GM19043 (cell line): ENCODE results near the gene ANKRA2.
"Not testable (repeated sequence)": the region's sequence is repeated elsewhere in the genome, so short reads cannot be mapped to it uniquely, and the experiment has no call there.

ENCODE experiments used
- ATAC-seq: cut with Tn5 transposase; IDR thresholded peaks from one replicate; pipeline ENCODE4 v1.9.1; 2021; ENCODE audit warnings: low read depth; ENCODE audit not compliant: unreplicated experiment

ANKRA2 gene

DNA sequence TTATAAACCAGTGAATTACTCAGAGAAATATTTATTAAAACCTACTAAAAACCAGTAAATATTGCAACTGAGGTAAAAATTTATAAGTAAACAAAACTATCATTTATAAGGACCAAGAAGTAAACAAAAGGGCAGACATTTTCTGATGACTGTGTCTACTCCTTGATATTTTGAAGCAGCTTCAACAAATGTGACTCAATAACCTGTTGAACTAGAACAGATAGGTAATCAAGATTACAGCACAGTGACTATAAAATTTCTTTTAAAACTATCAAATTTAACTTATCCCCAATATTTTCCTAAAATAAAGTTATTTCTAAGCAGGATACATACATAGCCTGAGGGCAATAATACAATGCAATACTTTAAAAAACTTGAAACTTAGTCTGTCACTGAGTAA is 12.8 kb downstream of the ANKRA2 start:
- ATAC-seq = no peak

DNA sequence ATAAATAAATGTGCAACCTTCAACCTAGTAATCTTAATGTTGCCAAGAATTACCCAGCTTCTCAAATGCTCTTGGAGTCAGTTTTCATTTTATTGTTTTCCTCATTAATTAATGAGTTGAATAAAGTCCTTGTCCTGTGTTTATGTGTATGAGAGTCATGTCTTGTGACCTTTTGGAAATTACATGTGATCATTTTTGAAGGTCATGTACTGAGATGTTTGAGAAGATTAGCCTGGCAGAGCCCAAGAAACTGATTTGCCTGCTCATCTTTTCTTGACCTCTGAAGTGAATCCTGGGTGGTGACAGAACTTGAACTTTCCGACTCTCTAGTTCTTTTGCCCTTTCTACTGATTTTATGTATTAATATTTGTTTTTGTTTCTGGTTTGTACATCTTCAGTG is 15.4 kb downstream of the ANKRA2 start:
- ATAC-seq = no peak

DNA sequence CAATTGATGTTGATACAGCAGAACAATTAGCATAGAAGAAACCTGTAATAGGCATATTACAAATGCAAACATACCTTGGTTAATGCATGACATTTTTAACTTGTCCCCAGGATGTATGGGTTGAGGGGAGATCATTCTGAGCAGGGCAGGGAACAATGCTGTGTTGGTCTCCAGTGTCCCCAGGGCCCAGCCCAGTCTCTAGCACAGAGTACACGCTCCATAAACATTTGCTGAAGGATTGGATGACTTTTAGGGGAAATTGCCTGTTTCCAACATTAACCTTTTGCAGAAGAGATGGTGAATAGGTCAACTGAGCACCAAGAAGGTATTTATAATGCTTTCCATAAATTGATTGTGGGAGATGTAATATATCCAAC is 20.0 kb downstream of the ANKRA2 start:
- ATAC-seq = no peak

DNA sequence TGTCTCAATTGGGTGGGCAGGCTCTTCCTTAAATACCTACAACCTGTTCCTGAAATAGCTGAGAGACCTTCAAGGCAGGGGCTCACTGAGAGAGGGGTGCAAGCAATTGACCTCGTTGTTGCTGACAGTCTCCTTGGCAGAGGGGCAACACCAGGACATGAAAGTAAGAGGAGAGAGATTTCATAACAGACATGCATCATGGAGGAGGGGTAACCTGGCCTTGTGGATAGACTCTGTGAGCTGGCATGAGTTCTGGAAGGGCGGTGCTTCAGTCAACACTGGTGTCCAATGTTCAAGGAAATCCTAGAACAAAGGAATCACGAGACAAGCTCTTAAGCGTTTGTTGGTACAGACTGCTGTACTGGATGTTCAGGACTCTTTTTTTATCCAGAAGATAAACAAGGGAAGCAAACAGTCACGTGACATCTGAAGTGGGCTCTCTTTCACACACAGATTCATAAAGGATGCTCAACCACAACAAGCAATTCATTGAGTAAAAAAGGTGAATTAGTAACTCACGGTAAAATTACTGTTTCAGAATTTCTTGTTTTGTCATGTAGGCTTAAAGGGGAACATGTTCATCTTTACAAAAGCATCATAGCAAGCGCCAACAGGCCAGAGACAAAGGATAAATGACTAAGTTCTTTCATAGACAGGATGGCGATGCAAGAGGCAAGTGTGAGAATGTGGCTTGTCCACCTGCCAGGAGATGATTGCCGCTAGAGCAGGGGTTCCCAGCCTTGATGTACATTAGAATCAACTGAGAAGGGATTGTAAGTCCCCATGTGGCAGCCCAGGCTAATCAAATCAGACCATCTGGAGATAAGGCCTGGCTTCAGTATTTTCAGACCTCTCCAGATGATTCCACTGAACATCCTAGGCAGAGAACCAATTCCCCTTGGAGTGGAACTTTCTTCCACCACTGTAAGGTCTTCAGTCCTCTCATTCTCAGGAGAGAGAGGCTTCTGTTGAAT is 20.7 kb downstream of the ANKRA2 start:
- ATAC-seq = no peak

GRCh38 chr5:73542020-73542419 is 23.4 kb downstream of the ANKRA2 start:
- no peak for ATAC-seq

DNA sequence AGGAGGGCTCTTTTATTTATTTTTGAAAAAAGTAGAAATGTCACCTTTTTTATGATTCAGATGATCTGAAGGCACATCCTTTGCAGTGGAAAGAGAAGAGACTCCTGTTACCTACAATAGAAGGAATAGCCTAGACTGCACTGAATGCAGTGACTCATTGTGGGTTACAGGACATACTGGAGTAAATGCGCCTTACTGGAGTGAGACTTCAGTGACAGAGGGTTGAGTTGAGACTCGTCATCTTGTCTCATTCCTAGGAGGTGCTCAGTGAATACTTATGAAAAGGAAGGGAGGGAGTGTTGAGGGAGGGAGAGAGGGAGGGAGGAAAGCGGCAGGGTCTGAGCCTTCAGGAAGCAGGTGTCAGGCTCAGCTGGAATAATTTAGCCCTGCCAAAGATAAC is 25.2 kb downstream of the ANKRA2 start:
- ATAC-seq = no peak

DNA sequence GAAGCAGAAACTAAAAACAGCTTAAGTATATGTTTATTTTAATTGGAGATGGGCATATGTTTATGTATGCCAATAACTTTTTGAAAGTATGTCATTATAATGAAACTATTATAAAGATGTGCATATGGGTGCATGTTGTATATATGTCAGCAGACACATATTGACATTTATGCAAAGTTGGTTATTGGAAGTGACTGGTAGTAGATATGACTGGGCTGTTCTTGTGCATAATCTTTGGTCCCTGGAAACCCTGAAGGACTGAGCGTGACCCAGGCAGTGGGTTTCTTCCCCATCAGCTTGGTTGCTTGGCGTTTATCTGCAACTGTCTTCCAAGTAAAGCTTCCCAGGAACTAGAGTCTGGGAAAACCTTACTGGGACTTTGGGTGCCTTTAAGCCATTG is 25.7 kb downstream of the ANKRA2 start:
- no peak for ATAC-seq

DNA sequence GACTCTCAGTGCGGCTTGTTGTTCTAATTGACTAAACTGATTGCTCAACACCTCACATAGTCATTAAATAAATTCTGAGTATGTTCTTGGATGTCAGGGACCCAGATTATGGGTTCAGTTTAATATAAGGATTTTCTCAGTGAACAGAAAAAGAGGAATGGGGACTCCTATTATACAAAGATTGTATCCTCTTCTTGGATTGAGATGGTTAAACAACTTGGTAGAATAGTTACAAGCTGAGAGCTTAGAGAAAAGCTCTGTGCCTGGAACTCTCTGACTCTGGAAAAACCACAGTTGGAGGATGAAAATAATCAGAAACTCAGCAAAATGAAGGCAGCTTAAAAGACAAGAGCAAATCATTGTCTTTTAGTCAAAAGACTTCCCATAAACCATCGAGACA is 30.5 kb downstream of the ANKRA2 start:
- no peak for ATAC-seq

GRCh38 chr5:73534011-73534644 is 31.3 kb downstream of the ANKRA2 start:
- no peak for ATAC-seq

DNA sequence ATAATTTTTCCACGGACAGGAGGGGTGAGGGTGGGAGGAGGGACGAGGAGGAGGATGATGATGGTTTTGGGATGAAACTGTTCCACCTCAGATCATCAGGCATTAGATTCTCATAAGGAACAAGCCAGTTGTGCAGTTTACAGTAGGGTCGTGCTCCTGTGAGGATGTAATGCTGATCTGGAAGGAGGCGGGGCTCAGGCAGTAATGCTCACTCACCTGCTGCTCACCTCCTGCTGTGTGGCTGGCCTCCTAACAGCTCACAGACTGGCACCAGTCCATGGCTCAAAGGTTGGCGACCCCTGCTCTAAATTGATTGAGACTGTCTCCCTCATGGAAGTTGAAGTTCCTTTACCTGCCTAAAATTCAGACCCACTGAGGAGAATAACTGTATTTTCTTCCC is 33.2 kb downstream of the ANKRA2 start:
- ATAC-seq = no peak

DNA sequence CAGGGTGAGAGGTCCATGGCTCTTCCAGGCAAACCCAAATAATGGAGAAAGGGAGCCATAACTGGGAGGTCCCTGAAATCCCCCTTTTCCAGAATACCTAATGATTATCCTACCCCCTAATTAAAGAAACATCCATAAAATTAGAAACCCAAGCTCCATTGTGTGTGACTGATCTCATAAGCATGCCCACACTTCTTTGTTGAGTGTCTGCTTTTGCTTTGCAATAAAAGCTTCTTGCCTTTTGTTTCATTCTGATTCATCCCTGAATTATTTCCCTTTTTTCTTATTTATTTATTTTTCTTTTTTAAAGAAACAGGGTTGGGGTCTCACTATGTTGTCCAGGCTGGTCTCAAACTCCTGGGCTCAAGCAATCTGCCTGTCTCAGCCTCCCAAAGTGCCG is 34.1 kb downstream of the ANKRA2 start:
- no peak for ATAC-seq

DNA sequence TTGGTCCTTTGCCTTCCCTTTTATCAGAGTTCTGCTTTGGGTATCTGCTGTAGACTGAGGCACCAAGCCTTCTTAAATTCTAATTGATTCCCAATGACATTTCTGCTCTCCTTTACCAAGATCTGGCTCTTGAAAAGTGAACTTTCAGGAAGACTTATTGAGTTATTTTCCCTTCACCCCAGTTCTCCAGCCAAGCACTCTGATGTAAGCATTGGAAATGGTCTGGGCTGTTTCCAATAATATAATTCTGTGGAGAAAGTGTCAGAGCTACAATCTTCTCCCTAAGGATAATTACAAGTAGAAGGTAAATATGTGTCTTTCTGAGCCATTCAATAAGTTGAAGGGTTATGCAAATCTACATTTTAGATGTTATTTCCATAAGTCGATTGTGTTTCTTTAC is 36.4 kb downstream of the ANKRA2 start:
- no peak for ATAC-seq

GRCh38 chr5:73528248-73528647 is 37.2 kb downstream of the ANKRA2 start:
- no peak for ATAC-seq

DNA sequence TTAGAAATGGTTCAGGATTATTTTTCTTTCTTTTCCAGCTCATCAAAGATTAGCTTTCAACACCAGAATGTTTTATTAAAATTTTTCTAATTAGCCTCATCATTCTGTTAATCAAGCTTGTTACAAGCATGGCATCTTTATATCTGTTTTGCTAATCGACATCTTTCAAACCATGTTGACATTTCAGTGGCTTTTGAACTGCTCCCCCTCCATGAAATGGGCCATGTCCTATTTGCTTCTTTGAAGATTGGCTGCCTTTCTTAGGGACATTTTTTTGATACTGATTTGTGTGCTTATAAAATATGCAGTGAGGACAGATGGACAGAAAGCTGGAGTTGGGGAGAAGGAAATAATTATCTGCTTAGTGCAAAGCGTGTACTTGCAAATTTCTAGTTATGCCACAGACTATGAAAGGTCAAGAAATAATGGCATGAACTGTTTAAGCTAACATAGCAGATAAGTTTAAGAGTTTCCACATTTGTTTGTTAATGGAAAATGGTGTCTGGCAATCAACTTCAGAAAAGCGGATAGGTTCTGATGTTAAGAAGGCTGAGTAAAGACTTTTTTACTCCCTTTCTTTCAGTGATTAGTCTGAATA is 39.7 kb downstream of the ANKRA2 start:
- no peak for ATAC-seq

DNA sequence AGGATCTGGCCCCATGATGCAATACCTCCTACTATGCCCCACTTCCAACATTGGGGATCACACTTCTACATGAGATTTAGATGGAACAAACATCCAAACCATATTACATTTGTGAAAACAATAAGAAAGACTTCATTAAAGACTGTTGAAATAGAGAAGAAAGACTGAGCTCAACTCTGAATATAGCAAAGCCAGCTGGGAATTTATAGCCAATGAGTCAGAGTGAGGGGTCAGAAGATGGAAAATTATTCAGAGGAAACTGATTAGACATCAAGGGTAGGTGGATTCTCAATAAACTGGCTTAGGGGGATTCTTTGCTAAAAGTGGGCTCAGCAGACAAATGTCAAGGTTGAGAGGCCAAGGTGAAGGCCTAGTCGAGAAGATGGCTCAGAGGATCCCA is 41.6 kb downstream of the ANKRA2 start:
- ATAC-seq = no peak

GRCh38 chr5:73522989-73523388 is 42.5 kb downstream of the ANKRA2 start:
- ATAC-seq = no peak

GRCh38 chr5:73519531-73520283 is 45.7 kb downstream of the ANKRA2 start:
- peak; percentile 97 for ATAC-seq

GRCh38 chr5:73515232-73515631 is 50.2 kb downstream of the ANKRA2 start:
- ATAC-seq = no peak

- ATAC-seq = no peak
Measured at GRCh38 chr5:73514418-73514817, 51.0 kb downstream of the ANKRA2 start.

GRCh38 chr5:73513996-73514395 is 51.4 kb downstream of the ANKRA2 start:
- no peak for ATAC-seq

DNA sequence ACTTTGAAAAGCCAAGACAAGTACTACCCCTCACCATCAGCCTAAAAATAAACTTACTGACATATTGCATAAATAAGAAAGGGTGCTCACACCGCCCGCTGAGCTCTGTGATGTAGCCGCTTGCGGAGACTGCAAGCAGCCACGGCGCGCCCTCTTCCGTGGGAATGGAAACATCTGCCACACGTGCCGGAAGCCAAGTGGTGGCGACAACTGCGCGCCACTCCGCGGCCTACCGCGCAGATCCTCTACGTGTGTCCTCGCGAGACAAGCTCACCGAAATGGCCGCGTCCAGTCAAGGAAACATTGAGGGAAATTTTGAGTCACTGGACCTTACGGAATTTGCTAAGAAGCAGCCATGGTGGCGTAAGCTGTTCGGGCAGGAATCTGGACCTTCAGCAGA is 56.9 kb downstream of the ANKRA2 start:
- not testable (repeated sequence) for ATAC-seq
